MM.1S (cell line): ENCODE data around the gene SH3PXD2A.

ENCODE experiments used
- CTCF ChIP-seq: fragments of 300-600 bp; sonication (generic); IDR thresholded peaks from 2 replicates; pipeline ENCODE4 v1.5.1; 2016; ENCODE audit warnings: antibody characterized with exemption, low read length, mixed read lengths
- EZH2 ChIP-seq: fragments of 300-600 bp; sonication (generic); optimal IDR thresholded peaks from 2 replicates; pipeline ENCODE3; 2017; ENCODE audit warnings: low read depth, mild to moderate bottlenecking, antibody characterized with exemption, low read length, mixed read lengths
- EZH2phosphoT487 ChIP-seq: fragments of 300-600 bp; sonication (generic); IDR thresholded peaks from 2 replicates; pipeline ENCODE4 v1.6.1; 2018; ENCODE audit warnings: antibody characterized with exemption, low read length

- TF ChIP-seq CTCF (no peak), EZH2 (no peak), EZH2phosphoT487 (no peak)
Measured at GRCh38 chr10:103838070-103838395, 17.3 kb downstream of the SH3PXD2A start.
